CD1c-positive myeloid dendritic cell (primary cell): ENCODE results near the gene KLRB1.
"Not testable (repeated sequence)": the region's sequence is repeated elsewhere in the genome, so short reads cannot be mapped to it uniquely, and the experiment has no call there.

ENCODE experiments used
- DNase-seq: peaks from one replicate; pipeline ENCODE4 v3.0.0-alpha.2; 2016; ENCODE audit errors: extremely low spot score

KLRB1 gene

GRCh38 chr12:9607716-9608115, at the start of gene KLRB1:
Gene KLRB1 (minus strand): TSS chr12:9607916. CDS start chr12:9607839, 77 bp downstream.
- DNase-seq: no peak

- DNase-seq: peak; percentile 30
These were observed 43.6 kb upstream of the KLRB1 start for GRCh38 chr12:9651265-9651729.

- DNase-seq: peak; percentile 44
These were observed 42.4 kb upstream of the KLRB1 start for GRCh38 chr12:9650151-9650576.

GRCh38 chr12:9649532-9649940, 41.8 kb upstream of the KLRB1 start:
- DNase-seq: peak; percentile 57

GRCh38 chr12:9648701-9649531, 41.2 kb upstream of the KLRB1 start:
- peak; percentile 58 for DNase-seq

- DNase-seq: peak; percentile 93
These were observed 40.3 kb upstream of the KLRB1 start for GRCh38 chr12:9647825-9648700.

- no peak for DNase-seq
These were observed 39.4 kb upstream of the KLRB1 start for GRCh38 chr12:9646794-9647781.

GRCh38 chr12:9644985-9645551, 37.4 kb upstream of the KLRB1 start:
- DNase-seq: not testable (repeated sequence)

GRCh38 chr12:9643266-9643660, 35.5 kb upstream of the KLRB1 start:
- DNase-seq: no peak

- DNase-seq: no peak
These were observed 35.0 kb upstream of the KLRB1 start for GRCh38 chr12:9642606-9643265.

GRCh38 chr12:9640024-9640423, 32.3 kb upstream of the KLRB1 start:
- DNase-seq: no peak

GRCh38 chr12:9636851-9637206, 29.1 kb upstream of the KLRB1 start:
- no peak for DNase-seq

- DNase-seq: peak; percentile 57
These were observed 28.6 kb upstream of the KLRB1 start for GRCh38 chr12:9636150-9636850.

GRCh38 chr12:9634969-9635754, 27.4 kb upstream of the KLRB1 start:
- peak; percentile 37 for DNase-seq

- DNase-seq: peak; percentile 76
These were observed 26.6 kb upstream of the KLRB1 start for GRCh38 chr12:9634177-9634803.

GRCh38 chr12:9632766-9633165, 25.1 kb upstream of the KLRB1 start:
- no peak for DNase-seq

GRCh38 chr12:9626821-9627220, 19.1 kb upstream of the KLRB1 start:
- DNase-seq: no peak

GRCh38 chr12:9626291-9626690, 18.6 kb upstream of the KLRB1 start:
- DNase-seq: no peak

GRCh38 chr12:9625019-9625418, 17.3 kb upstream of the KLRB1 start:
- no peak for DNase-seq
